Gastrocnemius medialis (tissue), 4 donors: ENCODE measurements around the gene COL23A1.

Experiments
- CTCF ChIP-seq, 5 experiments: fragments of 450-650 bp in 3 of 5; fragments of 200-600 bp in 2 of 5; sonication (generic) in 2 of 5; IDR thresholded peaks in 4 of 5; conservative IDR thresholded peaks in 1 of 5; 1 replicate in 4 of 5; 2 replicates in 1 of 5; pipeline ENCODE4 v1.5.1; 2016 to 2019; ENCODE audit warnings: antibody characterized with exemption in 5 of 5, mild to moderate bottlenecking in 3 of 5, moderate library complexity in 3 of 5
- POLR2A ChIP-seq, 2 donors: fragments of 450-650 bp; IDR thresholded peaks; one replicate each; pipeline ENCODE4 v1.6.1; 2017; ENCODE audit warnings: antibody characterized with exemption in 2 of 2, mild to moderate bottlenecking in 2 of 2, moderate library complexity in 2 of 2

GRCh38 chr5:178437386-178438075 lies 152.7 kb downstream of the COL23A1 start:
- TF ChIP-seq CTCF (IDR thresholded peaks at IDR 0.05 in 4 of 5, conservative IDR thresholded peaks at IDR 0.05 in 1 of 5) = no peak
- TF ChIP-seq POLR2A (IDR thresholded peaks at IDR 0.05) = no peak
